LNCaP clone FGC (cell line): Measurements from ENCODE around the gene INTS3.

Experiments used
- DNase-seq: peaks from one replicate; pipeline ENCODE4 v3.0.0-alpha.2; 2011; ENCODE audit warnings: low read depth
- H3K4me3 ChIP-seq: 2 replicates; pipeline ENCODE4 v1.5.1; 2011; ENCODE audit warnings: mild to moderate bottlenecking, low read depth, low read length, control low read depth
- TF ChIP-seq, protein P1 (sequence below): IDR thresholded peaks from 2 replicates; pipeline ENCODE4 v1.5.1; 2012; ENCODE audit warnings: mild to moderate bottlenecking; ENCODE audit not compliant: control insufficient read depth, insufficient read depth; ENCODE audit errors: extremely low read depth

INTS3 gene

GRCh38 chr1:153790313-153790965, 62.6 kb downstream of the INTS3 start:
- H3K4me3 ChIP-seq: no peak overlapping the region
- TF ChIP-seq, protein P1, sequence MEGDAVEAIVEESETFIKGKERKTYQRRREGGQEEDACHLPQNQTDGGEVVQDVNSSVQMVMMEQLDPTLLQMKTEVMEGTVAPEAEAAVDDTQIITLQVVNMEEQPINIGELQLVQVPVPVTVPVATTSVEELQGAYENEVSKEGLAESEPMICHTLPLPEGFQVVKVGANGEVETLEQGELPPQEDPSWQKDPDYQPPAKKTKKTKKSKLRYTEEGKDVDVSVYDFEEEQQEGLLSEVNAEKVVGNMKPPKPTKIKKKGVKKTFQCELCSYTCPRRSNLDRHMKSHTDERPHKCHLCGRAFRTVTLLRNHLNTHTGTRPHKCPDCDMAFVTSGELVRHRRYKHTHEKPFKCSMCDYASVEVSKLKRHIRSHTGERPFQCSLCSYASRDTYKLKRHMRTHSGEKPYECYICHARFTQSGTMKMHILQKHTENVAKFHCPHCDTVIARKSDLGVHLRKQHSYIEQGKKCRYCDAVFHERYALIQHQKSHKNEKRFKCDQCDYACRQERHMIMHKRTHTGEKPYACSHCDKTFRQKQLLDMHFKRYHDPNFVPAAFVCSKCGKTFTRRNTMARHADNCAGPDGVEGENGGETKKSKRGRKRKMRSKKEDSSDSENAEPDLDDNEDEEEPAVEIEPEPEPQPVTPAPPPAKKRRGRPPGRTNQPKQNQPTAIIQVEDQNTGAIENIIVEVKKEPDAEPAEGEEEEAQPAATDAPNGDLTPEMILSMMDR: no peak
- DNase-seq: no peak

GRCh38 chr1:153790966-153791647, 63.3 kb downstream of the INTS3 start:
- TF ChIP-seq, protein P1: no peak
- DNase-seq: no peak
- H3K4me3 ChIP-seq: no peak overlapping the region

DNA sequence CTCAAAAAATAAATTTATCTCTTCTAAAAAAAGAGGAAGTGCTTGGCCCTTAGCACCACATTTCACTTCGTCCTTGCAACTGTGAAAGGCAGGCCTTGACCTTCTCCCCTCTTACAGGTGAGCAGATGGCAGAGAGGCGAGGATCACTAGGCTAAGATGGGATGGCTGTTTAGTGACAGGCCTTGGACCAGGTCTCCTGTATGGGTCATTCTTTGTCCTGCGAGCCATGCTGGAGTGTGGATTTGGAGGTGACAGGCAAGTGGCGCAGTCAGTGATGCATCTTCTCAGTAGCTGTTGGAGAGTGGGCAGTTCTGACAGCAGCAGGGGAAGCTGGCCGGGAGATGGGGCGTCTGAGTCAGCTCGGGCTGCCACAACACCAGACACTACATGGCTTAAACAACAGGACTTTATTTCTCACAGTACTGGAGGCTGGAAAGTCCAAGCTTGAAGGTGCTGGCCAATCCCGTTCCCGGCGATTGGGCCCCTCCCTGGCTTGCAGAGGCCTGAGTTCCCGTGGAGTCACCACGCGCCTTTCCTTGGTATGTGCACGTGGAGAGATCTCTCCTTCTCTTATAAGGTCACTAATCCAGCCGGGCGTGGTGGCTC, 63.9 kb downstream of the INTS3 start:
- H3K4me3 ChIP-seq: no peak overlapping the region
- no peak for DNase-seq
- TF ChIP-seq, protein P1: no peak

GRCh38 chr1:153792631-153793041, 64.8 kb downstream of the INTS3 start:
- no peak for DNase-seq
- no peak overlapping the region for H3K4me3 ChIP-seq
- TF ChIP-seq, protein P1: no peak

DNA sequence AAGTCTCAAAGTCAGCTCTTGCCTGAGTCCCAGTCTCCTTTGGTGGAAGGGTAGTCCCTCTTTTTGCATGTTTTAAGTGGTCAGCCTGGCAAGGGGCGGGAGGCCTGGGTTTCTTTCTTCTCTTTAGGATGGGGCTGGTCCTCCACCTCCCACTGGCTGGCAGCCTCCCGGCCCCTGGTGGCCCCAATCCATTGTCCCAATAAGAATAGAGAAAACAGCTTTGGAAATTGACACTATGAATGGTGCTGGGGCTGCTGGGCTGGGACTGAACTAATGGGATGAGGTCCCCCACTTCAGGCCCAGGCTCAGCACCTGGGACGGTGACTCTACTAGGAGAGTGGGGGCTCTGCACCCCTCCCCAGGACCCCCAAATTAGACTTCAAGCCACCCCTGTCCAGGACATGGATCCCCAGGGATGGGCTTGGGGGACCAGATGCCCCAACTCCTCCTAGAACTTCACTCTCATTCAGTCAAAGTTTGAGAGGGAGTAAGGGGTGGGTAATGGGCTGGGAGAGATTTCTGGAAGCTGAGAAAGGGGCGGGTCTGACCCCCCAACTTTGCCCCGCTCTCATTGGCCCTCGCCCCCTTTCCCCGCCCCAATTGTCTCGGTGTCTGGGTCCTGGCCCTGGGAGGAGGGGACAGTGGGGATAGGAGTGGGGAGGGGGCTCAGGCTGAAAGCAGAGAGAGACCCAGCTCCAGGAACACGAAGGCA, 65.6 kb downstream of the INTS3 start:
- H3K4me3 ChIP-seq: no peak overlapping the region
- TF ChIP-seq, protein P1: no peak
- no peak for DNase-seq

- TF ChIP-seq, protein P1: no peak
- DNase-seq: no peak
- H3K4me3 ChIP-seq: no peak overlapping the region
Measured at GRCh38 chr1:153793973-153794615, 66.2 kb downstream of the INTS3 start.
